Esophagus mucosa (tissue), 1 donor: ENCODE results near the gene CGB7. TPM values are rescaled to one million over a fixed set of nuclear protein-coding genes. Genes with fewer than 3 reads are reported as not detected.
"Not testable (repeated sequence)": the region's sequence is repeated elsewhere in the genome, so short reads cannot be mapped to it uniquely, and the experiment has no call there.

Experiments used
- ATAC-seq: fragments of 200-7000 bp; cut with Tn5 transposase; one replicate; pipeline ENCODE4 v1.9.1; 2020
- total RNA-seq: library from RNA; stranded (reverse); gene quantifications from one replicate; pipeline ENCODE4 v1.2.4, GENCODE V29; 2023
- donor health status: DM: yes; HTN: yes; CAD: no.

Gene CGB7
- total RNA-seq, 1 donor from 2014 or later: 0.52 TPM

DNA sequence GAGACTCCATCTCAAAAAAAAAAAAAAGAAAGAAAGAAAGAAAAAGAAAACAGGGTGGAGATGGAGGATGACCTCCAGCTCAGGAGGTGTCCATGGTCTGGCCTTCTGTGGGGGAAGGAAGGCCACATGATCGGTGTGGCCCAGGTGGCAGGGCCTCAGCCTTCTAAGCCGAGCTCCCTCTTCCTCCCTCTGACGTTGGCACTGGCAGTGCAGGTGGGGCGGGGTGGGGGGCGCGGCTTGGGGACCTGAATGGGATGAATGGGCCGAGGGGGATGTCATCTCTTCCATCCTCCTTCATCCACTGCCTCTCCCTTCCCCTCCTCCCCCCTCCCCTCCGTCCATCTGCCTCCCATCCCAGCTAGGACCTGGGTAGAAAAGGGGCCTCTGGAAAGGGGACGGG is 17.8 kb downstream of the CGB7 start:
- ATAC-seq: not testable (repeated sequence)

DNA sequence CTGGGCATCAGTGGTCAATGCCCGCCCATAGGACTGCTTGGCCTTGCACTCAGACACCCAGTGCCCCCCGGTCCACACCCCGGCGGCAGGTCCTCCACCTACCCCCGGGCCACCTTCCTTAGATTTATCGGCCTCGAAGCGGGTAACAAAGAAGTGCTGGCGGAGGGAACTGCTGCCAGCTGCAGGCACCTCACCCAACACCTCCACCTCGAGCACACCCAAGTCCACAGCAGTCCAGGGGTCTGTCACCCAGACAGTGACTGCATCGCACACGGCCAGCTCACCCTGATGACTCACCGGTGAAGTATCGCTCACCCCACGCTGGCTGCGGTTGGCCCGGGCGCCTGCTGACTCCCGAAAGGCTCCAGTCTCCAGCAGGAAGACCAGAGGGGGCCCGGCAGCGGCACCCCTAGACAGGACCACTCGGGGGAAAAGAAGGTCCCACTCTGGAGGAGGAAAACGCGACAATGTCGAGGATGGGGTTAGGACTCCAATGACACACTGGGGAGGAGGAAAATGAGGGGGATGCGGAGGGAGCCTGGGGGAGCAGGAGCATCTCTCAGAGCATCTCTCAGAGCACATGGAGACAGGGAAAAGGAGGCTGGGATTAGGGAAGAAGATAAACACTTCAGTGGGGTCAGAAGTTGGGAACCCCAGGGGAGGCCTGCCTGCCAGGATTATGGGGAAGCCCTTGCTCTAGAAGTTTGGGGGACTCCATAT is 18.8 kb downstream of the CGB7 start:
- ATAC-seq: peak; percentile 55

DNA sequence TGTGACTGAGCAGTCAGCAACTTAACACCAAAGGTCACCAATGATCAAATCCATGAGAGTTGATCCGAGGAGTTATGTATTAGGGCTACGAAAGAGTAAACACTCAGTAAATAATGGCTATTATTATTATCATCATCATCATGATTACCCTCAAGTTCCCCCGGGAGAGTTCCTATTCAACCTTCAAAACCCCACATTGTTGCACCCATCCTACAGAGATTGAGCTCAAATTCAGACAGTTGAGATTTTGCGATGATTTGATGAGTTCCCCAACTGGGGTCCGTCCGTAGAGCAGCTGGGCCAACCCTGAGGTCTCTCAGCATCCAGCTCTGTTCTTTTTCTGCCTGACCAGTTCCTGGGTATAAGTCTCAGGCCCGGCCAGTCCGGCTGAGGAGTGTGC is 19.4 kb downstream of the CGB7 start:
- ATAC-seq: not testable (repeated sequence)

DNA sequence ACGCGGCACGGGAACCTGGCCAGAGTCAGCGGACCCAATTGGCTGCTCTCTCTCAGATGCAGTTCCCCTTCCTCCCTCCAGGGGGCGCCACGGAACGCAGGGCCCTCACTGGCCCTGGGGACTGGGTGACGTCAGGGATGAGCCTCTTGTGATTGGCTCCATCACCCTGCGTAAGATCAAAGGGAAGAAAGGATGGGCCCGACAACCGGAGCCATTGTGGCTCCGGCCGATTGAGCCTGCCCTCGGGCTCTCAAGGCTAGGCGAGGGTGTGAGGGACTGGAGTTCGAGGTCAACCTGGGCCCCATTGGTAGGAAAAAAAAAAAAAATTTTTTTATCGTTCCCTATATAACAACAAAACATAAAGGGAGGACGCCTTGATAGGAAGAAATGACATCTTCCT is 20.7 kb downstream of the CGB7 start, which contains the start of gene CGB1:
Gene CGB1, minus strand, starts transcription at position 81 of the 400 bp plus-strand sequence. CDS start 184 bp downstream, outside the sequence.
- not testable (repeated sequence) for ATAC-seq

DNA sequence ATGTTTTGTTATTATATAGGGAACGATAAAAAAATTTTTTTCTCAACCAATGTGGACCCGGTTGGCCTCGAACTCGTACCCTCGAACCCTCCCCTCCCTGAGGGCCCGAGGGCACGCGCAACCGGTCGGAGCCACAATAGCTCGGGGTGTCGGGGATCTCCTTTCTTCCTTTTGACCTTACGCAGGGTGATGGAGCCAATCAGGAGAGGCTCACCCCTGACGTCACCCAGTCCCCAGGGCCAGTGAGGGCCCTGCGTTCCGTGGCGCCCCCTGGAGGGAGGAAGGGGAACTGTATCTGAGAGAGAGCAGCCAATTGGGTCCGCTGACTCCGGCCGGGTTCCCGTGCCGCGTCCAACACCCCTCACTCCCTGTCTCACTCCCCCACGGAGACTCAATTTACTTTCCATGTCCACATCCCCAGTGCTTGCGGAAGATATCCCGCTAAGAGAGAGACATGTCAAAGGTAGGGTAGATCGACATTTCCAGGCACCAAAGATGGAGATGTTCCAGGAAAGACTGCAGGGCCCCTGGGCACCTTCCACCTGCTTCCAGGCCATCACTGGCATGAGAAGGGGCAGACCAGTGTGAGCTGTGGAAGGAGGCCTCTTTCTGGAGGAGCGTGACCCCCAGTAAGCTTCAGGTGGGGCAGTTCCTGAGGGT is 25.8 kb downstream of the CGB7 start, which contains the start of gene CGB2:
Gene CGB2, plus strand, starts transcription at position 249 of the 660 bp plus-strand sequence. Its CDS starts 206 bp downstream, at position 455.
- peak; percentile 22 for ATAC-seq

DNA sequence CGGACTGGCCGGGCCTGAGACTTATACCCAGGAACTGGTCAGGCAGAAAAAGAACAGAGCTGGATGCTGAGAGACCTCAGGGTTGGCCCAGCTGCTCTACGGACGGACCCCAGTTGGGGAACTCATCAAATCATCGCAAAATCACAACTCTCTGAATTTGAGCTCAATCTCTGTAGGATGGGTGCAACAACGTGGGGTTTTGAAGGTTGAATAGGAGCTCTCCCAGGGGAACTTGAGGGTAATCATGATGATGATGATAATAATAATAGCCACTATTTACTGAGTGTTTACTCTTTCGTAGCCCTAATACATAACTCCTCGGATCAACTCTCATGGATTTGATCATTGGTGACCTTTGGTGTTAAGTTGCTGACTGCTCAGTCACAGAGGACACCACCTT is 27.2 kb downstream of the CGB7 start:
- not testable (repeated sequence) for ATAC-seq

DNA sequence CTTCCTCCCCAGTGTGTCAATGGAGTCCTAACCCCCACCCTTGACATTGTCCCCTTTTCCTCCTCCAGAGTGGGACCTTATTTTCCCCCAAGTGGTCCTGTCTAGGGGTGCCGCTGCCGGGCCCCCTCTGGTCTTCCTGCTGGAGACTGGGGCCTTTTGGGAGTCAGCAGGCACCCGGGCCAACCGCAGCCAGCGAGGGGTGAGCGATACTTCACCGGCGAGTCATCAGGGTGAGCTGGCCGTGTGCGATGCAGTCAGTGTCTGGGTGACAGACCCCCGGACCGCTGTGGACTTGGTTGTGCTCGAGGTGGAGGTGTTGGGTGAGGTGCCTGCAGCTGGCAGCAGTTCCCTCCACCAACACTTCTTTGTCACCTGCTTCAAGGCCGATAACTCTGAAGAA is 27.8 kb downstream of the CGB7 start:
- not testable (repeated sequence) for ATAC-seq

DNA sequence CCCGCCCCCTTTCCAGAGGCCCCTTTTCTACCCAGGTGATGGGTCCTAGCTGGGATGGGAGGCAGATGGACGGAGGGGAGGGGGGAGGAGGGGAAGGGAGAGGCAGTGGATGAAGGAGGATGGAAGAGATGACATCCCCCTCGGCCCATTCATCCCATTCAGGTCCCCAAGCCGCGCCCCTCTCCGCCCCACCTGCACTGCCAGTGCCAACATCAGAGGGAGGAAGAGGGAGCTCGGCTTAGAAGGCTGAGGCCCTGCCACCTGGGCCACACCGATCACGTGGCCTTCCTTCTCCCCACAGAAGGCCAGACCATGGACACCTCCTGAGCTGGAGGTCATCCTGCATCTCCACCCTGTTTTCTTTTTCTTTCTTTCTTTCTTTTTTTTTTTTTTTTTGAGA is 28.9 kb downstream of the CGB7 start:
- ATAC-seq: not testable (repeated sequence)

DNA sequence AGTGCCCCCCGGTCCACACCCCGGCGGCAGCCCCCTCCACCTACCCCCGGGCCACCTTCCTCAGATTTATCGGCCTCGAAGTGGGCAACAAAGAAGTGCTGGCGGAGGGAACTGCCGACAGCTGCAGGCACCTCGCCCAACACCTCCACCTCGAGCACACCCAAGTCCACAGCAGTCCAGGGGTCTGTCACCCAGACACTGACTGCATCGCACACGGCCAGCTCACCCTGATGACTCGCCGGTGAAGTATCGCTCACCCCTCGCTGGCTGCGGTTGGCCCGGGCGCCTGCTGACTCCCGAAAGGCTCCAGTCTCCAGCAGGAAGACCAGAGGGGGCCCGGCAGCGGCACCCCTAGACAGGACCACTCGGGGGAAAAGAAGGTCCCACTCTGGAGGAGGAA is 31.9 kb downstream of the CGB7 start:
- ATAC-seq: not testable (repeated sequence)

DNA sequence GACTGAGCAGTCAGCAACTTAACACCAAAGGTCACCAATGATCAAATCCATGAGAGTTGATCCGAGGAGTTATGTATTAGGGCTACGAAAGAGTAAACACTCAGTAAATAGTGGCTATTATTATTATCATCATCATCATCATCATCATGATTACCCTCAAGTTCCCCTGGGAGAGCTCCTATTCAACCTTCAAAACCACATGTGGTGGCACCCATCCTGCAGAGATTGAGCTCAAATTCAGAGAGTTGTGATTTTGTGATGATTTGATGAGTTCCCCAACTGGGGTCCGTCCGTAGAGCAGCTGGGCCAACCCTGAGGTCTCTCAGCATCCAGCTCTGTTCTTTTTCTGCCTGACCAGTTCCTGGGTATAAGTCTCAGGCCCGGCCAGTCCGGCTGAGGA is 32.5 kb downstream of the CGB7 start:
- ATAC-seq: not testable (repeated sequence)

DNA sequence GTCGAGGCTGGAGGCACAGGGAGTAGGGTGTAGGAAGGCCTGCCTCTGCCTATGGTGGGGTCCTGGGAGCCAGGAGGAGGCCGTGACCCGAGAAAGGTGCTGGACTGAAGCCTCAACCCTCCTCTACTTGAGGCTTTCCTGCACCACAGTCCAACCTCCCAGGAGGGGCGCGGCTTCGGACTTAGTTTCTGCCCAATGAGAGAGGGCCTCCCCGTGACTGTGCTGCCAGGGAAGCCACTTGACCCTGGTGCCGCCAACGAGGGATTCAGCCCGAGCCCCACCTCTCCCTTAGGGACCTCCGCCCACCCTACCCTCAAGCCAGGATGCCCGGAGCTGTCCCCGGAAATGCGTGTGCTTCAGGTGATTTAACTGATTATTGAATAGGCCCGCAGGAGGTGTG is 33.3 kb downstream of the CGB7 start, which contains the start of gene CGB3:
Gene CGB3, minus strand, starts transcription at position 101 of the 400 bp plus-strand sequence. CDS start 362 bp downstream, outside the sequence.
- not testable (repeated sequence) for ATAC-seq

DNA sequence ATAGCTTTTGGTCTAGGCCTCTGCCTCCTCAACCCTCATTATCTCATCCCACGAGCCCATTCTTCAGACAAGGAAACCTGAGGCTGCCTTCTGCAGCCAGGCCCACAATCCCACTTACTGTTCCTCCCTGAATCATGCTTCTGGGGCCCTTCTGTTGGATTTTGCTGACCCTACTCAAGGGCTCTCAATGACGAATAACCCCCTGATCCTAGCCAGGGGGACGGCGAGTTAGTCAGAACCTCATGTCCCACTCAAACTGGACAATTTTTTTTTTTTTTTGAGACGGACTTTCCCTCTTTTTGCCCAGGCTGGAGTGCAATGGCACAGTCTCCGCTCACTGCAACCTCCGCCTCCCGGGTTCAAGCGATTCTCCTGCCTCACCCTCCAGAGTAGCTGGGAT is 35.4 kb downstream of the CGB7 start:
- ATAC-seq: no peak

DNA sequence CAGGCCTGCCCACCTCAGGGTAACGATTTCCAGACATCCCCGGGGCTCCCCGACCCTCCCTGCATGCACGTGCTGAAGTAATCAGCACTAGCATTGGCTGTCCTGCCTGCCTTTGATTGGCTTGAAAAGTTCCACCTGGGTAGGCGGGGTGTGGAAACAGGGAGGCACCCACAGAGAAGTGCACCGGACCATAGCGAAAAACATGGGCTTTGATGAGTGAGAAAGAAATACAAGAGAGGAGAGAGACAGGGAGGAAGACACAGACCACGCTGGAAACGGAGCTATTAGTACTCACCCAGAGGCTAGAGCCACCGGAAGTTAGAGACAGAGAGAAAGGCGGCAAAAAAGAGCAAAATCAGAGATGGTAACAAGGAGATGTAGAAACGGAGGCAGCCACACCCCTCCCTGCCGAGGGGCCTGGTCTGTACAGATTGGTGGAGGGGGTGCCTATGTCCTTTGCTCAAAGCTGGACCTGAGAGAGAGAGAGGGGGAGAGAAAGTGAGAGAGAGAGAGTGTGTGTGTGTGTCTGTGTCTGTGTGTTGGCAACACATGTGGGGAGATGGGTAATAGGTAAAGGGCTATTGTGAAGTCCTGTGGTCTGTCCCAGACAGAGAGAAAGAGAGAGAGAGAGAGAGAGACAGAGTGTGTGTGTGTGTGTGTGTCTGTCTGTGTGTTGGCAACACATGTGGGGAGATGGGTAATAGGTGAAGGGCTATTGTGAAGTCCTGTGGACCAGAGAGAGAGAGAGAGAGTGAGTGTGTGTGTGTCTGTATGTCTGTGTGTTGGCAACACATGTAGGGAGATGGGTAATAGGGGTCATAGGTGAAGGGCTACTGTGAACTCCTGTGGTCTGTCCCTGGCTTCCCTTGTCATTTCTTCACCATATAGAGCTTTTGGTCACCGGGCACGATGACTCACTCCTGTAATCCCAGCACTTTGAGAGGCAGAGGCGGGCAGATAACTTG is 36.3 kb downstream of the CGB7 start:
- ATAC-seq: no peak

DNA sequence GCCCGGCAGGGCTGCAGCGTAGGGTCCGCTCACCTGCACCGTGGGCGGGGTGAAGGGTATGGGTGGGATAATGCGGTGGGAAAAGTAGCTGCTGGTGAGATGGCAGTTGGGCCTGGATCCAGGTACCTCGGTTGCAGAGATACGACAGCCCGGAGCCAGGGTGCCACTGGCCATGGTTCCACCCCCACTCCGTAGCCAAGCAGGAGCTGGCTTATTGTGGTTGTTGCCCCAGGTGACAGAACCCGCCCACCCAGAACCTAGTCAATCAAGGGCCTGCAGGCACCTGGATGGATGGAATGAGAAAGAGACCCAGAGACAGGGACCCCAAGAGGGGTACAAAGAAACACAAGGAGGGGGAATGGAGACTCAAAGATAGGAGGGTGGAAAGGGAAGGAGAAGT is 37.2 kb downstream of the CGB7 start:
- no peak for ATAC-seq

DNA sequence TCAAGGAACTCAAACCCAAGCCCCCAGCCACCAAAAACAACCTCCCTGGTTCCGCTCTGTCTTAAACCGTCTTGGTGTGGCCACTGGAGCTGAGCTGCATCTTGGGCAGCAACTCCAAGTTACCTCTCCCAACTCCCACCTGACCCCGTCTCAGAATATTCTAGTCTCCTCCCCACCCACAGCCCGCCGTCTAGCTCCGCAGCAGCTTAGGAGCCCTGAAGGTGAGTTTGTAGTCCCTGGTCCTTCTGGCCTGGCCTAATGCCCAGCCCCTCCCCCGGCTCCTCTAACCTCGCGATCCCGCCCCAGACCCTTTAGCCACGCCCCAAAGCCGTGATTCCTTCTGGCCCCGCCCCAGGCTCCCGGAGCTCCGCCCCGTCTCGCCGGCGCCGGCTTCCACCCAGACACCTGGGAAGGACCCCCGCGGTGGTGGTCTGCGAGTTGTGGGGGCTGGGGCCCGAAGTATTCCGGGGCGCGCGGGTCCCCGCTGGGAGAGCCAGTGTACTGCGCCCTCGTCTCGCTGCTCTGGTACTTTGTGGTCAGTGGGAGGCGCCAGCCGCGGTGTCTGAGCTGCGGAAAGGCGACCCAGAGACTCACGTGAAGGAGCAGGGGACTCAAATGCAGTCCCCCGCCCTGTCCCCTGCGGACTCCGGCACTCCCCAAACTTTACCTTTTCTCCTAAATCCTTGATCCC is 38.2 kb downstream of the CGB7 start:
- ATAC-seq: peak; percentile 52

DNA sequence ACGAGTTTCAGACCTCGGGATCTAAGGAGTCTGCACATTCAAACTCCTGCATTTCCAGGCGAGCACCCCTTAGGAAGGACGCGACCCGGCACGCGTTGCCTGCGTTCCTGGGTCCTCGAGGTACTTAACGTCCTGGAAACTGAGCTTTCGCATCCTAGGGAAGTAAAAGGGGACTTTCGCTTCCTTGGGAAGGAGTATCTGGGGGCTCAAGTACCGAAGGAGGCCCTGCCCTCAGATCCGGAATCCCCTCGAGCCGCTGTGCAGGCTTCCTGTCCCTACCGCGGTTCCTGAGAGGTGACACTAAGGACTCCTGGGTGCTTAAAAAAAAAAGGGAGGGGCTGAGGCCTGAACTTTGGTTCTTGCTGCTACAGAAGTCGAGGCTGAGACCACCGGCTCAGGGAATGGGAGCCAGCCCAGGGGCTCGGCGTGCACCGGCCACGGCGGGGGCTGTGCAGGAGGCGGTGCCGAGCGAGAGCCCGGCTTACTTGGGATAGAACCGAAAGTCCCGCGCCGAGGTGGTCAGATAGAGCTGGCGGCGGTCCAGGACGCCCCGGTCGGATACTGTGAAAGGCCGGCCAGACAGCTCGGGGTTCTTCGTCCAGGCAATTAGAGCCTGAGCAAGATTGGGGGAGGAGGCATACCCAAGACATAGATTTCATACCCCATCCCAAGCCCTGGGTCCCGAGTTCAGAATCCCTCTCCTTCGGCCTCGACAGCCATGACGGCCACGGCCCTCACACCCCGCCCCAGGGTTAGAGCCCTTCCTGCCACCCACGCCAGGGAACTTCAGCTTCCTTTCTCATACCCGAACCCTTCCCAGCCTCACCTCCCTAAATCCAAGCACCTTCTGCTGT is 38.9 kb downstream of the CGB7 start:
- not testable (repeated sequence) for ATAC-seq

DNA sequence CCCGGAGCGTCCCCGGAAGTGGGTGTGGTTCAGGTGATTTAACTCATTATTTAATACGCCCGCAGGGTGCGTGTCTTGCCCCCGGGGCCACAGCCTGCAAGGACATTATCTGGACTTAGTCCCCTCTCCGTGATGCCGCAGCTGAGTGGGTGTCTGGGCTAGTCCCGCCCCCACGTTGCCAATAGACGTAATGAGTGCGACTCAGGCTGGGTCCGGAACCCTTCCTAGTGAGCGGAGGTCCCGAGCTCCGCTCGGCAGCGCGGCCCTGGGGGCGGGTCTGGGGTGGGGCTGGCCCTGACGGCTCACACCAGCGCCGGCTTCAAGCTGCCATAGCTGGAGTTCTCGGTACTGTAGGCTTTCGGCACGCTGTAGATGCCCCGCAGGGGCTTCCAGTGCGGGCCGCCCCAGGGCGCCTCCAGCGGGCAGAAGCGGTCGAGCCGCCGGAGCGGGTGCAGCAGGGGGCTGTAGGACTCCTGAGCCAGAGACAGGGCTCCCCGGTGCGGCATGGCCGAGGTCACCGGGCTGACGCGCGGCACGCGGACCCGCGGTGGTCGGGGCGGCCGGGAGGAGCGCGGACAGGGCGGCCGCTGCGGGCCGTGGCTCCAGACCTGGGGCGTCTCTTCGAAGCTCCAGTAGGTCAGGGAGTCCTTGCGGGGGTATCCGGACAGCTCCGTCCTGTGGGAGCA is 39.7 kb downstream of the CGB7 start:
- peak; percentile 41 for ATAC-seq

DNA sequence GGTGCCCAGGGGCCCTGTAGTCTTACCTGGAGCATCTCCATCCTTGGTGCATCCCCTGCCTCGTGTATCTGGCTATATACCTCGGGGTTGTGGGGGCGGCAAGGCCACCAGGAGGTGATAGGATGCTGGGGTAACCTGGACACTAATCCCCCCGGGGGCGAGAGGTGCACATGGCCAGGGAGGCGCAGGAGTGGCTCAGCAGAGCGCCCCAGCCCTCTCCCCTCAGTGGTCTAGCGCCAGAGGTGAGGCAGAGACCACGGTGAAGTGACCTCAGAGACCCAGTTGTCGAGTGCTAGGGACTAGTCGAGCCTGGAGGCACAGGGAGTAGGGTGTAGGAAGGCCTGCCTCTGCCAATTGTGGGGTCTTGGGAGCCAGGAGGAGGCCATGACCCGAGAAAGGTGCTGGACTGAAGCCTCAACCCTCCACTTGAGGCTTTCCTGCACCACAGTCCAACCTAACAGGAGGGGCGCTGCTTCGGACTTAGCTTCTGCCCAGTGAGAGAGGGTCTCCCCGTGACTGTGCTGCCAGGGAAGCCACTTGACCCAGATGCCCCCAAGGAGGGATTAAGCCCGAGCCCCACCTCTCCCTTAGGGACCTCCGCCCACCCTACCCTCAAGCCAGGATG is 40.4 kb downstream of the CGB7 start, which contains the start of gene LHB:
Gene LHB, minus strand, starts transcription at position 51 of the 625 bp plus-strand sequence. Its CDS starts 10 bp downstream, at position 41.
- no peak for ATAC-seq

DNA sequence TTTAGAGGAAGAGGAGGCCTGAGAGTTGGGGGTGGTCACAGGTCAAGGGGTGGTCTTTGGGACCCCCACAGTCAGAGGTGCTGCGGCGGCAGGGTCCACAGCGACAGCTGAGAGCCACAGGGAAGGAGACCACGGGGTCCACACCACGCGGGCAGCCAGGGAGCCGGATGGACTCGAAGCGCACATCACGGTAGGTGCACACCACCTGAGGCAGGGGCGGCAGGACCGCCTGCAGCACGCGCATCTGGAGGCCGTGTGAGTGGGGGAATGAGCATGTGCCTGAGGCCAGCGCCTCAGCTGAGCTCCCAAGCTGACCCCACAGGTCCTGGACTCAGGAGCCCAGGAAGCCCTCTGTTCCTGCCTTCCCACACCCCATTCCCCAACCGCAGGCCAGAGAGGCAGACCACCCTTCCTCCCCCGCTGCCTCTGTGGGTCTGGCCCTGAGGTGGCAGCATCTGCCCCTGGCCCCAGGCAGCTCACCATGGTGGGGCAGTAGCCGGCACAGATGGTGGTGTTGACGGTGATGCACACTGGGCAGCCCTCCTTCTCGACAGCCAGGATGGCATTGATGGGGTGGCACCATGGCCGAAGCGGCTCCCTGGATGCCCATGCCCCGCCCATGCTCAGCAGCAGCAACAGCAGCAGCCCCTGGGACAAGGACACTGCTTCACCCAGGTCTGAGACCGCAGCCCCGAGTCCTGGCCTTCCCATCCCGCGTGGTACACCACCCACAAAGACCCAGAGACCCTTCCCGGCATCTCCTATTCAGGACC is 41.3 kb downstream of the CGB7 start:
- ATAC-seq: no peak
